ENCODE data around the gene SLX9.

DNA sequence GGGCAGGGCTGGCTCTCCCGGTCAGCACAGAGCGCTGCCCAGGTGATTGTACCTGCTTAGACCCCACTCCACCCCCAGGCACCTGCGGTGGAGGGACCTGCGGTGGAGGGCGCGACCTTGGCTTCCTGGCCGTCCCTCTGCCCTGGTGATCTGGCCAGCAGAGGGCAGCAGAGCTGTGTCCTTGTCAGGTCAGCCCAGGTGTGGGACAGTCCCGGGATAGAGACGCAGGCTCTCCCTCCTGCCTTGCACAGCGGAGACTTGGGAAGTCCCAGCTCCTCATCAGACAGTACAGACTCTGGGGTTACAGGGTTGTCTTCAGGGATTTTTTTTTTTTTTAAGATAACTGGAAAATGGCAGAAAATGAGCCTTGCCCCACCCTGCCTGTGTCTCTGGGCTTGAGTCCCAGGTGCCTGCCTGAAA, 10.0 kb downstream of the SLX9 start:
- TF ChIP-seq, protein P1, sequence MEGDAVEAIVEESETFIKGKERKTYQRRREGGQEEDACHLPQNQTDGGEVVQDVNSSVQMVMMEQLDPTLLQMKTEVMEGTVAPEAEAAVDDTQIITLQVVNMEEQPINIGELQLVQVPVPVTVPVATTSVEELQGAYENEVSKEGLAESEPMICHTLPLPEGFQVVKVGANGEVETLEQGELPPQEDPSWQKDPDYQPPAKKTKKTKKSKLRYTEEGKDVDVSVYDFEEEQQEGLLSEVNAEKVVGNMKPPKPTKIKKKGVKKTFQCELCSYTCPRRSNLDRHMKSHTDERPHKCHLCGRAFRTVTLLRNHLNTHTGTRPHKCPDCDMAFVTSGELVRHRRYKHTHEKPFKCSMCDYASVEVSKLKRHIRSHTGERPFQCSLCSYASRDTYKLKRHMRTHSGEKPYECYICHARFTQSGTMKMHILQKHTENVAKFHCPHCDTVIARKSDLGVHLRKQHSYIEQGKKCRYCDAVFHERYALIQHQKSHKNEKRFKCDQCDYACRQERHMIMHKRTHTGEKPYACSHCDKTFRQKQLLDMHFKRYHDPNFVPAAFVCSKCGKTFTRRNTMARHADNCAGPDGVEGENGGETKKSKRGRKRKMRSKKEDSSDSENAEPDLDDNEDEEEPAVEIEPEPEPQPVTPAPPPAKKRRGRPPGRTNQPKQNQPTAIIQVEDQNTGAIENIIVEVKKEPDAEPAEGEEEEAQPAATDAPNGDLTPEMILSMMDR (IDR thresholded peaks at IDR 0.05; ENCODE audit: low read depth, low read length, poor library complexity, severe bottlenecking): peak; percentile 86
- TF ChIP-seq EZH2phosphoT487 (IDR thresholded peaks at IDR 0.05; ENCODE audit: borderline replicate concordance, low read length): no peak
